Neural cell (in vitro differentiated cells): ENCODE data around the gene GALNT1. TPM values are rescaled to one million over a fixed set of nuclear protein-coding genes. Genes with fewer than 3 reads are reported as not detected.

ENCODE experiments used
- H2AFZ ChIP-seq: fragments of 200-600, 300-800 bp; sonication (generic), shearing (Covaris generic); 2 replicates; pipeline ENCODE4 v1.6.0; 2014; ENCODE audit warnings: low read depth, mild to moderate bottlenecking, antibody characterized with exemption, low read length, moderate library complexity
- H3F3A ChIP-seq: fragments of 200-600 bp; shearing (Covaris generic); 2 replicates; pipeline ENCODE4 v1.6.1; 2016; ENCODE audit warnings: mild to moderate bottlenecking, moderate library complexity, mixed read lengths, antibody characterized with exemption, low read length; ENCODE audit not compliant: insufficient read depth, poor library complexity, severe bottlenecking
- H3K27ac ChIP-seq: fragments of 200-600, 300-800 bp; sonication (generic), shearing (Covaris generic); 2 replicates; pipeline ENCODE4 v1.5.1; 2014; ENCODE audit warnings: mild to moderate bottlenecking, low read length, moderate library complexity
- H3K27me3 ChIP-seq: fragments of 300-800, 200-600 bp; sonication (generic), shearing (Covaris generic); 2 replicates; pipeline ENCODE4 v1.6.0; 2014; ENCODE audit warnings: mild to moderate bottlenecking, low read depth, low read length, moderate library complexity; ENCODE audit not compliant: insufficient read depth
- H3K36me3 ChIP-seq: fragments of 300-800, 200-600 bp; sonication (generic), shearing (Covaris generic); 2 replicates; pipeline ENCODE4 v1.5.1; 2014; ENCODE audit warnings: mild to moderate bottlenecking, antibody characterized with exemption, low read length, moderate library complexity; ENCODE audit not compliant: insufficient read depth
- H3K4me2 ChIP-seq: fragments of 300-800, 200-600 bp; sonication (generic), shearing (Covaris generic); 2 replicates; pipeline ENCODE4 v1.6.0; 2014; ENCODE audit warnings: mild to moderate bottlenecking, low read length
- H3K4me3 ChIP-seq: fragments of 300-800, 200-600 bp; sonication (generic), shearing (Covaris generic); 2 replicates; pipeline ENCODE4 v1.5.1; 2014; ENCODE audit warnings: mild to moderate bottlenecking, low read length, moderate library complexity
- H3K79me2 ChIP-seq: fragments of 200-600 bp; shearing (Covaris generic); replicated peaks from 2 replicates; pipeline ENCODE4 v1.6.0; 2014; ENCODE audit warnings: mild to moderate bottlenecking, low read length, moderate library complexity; ENCODE audit not compliant: insufficient read depth
- H3K9ac ChIP-seq: fragments of 300-800, 200-600 bp; sonication (generic), shearing (Covaris generic); 2 replicates; pipeline ENCODE4 v1.6.1; 2016; ENCODE audit warnings: mild to moderate bottlenecking, low read length, mixed read lengths
- H3K9me2 ChIP-seq: fragments of 200-600 bp; shearing (Covaris generic); 2 replicates; pipeline ENCODE4 v1.6.1; 2016; ENCODE audit warnings: mild to moderate bottlenecking, low read length, mixed read lengths; ENCODE audit not compliant: insufficient read depth
- H3K9me3 ChIP-seq: fragments of 200-600, 300-800 bp; sonication (generic), shearing (Covaris generic); 2 replicates; pipeline ENCODE4 v1.6.1; 2016; ENCODE audit warnings: mild to moderate bottlenecking, mixed run types, low read length, moderate library complexity, mixed read lengths
- H4K20me1 ChIP-seq: fragments of 200-600 bp; shearing (Covaris generic); 2 replicates; pipeline ENCODE4 v1.6.1; 2016; ENCODE audit warnings: mild to moderate bottlenecking, mixed run types; ENCODE audit not compliant: insufficient read depth
- EP300 ChIP-seq: fragments of 450-650 bp; conservative IDR thresholded peaks from 2 replicates; pipeline ENCODE4 v1.6.1; 2014; ENCODE audit warnings: antibody characterized with exemption, mild to moderate bottlenecking, moderate library complexity; ENCODE audit not compliant: poor library complexity, severe bottlenecking
- EZH2 ChIP-seq: fragments of 200-600, 300-800 bp; shearing (Covaris generic), sonication (generic); IDR thresholded peaks from 2 replicates; pipeline ENCODE4 v1.6.1; 2014; ENCODE audit warnings: antibody characterized with exemption, low read length, borderline replicate concordance, mild to moderate bottlenecking; ENCODE audit not compliant: insufficient read depth, poor library complexity, severe bottlenecking
- MXI1 ChIP-seq: fragments of 450-650 bp; conservative IDR thresholded peaks from 2 replicates; pipeline ENCODE4 v1.6.1; 2014; ENCODE audit warnings: antibody characterized with exemption, mild to moderate bottlenecking; ENCODE audit not compliant: poor library complexity, severe bottlenecking
- POLR2AphosphoS5 ChIP-seq: IDR thresholded peaks from 2 replicates; pipeline ENCODE4 v1.6.1; 2012
- RAD21 ChIP-seq: fragments of 450-650 bp; conservative IDR thresholded peaks from 2 replicates; pipeline ENCODE4 v1.6.1; 2014; ENCODE audit warnings: antibody characterized with exemption, mild to moderate bottlenecking, moderate library complexity
- SMC3 ChIP-seq: fragments of 450-650 bp; conservative IDR thresholded peaks from 2 replicates; pipeline ENCODE4 v1.6.1; 2014; ENCODE audit warnings: antibody characterized with exemption, mild to moderate bottlenecking, moderate library complexity; ENCODE audit not compliant: poor library complexity
- TAF1 ChIP-seq: IDR thresholded peaks from 2 replicates; pipeline ENCODE4 v1.6.1; 2012; ENCODE audit warnings: low read depth
- polyA plus RNA-seq: library from polyadenylated mRNA; depleted of rRNA; stranded (reverse); fragments of >200 nt; gene quantifications from 2 replicates; pipeline ENCODE4 v1.2.3, GENCODE V29; 2014
- TF ChIP-seq, protein P1 (sequence below): fragments of 450-650 bp; IDR thresholded peaks from 2 replicates; pipeline ENCODE4 v1.5.1; 2014; ENCODE audit warnings: antibody characterized with exemption, mild to moderate bottlenecking, moderate library complexity; ENCODE audit not compliant: poor library complexity, severe bottlenecking
- TF ChIP-seq, protein P2 (sequence below): IDR thresholded peaks from 2 replicates; pipeline ENCODE4 v1.6.1; 2012; ENCODE audit warnings: borderline replicate concordance

The GALNT1 gene
- polyA plus RNA-seq, 1 donor from 2014 or later = 103 TPM

DNA sequence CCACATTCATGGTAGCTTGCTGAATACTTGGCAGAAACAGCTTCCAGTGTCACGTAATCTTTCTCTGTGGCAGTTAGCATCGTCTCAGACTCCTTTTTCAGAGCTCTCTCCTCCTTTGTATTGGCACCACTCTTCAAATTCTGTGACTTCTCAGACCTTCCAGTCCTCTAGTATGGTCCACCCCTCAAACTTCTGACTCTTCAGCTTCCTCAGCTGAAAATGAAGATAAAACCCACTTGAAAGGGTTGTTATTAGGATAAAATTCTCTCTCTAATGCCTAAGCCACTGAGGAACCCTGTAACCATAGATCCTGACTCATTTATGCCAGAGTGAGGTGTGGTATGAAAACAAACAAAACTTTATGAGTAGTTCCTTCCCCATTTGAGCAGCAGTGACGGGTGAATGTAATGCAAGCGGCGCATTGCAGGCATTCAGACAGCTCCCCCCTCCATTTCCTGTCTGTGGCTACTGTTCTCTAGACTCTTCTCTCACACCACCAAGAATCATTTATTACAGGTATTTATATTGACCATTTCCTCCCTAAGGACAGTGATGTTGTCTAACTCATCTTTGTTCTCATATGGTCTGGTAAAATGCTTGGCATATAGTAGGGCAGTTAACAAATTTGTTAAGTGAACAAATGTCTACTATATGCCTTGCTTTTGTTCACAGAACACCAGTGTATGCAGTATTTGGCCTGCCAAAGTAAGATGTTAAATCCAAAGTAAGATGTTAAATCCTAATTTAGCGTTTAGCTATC is 35.3 kb downstream of the GALNT1 start:
- no peak overlapping the region for H3K4me3 ChIP-seq
- H3K9me3 ChIP-seq = no peaks in the 10 kb centered on the region
- H3K4me2 ChIP-seq = no peak overlapping the region
- TF ChIP-seq, protein P1, sequence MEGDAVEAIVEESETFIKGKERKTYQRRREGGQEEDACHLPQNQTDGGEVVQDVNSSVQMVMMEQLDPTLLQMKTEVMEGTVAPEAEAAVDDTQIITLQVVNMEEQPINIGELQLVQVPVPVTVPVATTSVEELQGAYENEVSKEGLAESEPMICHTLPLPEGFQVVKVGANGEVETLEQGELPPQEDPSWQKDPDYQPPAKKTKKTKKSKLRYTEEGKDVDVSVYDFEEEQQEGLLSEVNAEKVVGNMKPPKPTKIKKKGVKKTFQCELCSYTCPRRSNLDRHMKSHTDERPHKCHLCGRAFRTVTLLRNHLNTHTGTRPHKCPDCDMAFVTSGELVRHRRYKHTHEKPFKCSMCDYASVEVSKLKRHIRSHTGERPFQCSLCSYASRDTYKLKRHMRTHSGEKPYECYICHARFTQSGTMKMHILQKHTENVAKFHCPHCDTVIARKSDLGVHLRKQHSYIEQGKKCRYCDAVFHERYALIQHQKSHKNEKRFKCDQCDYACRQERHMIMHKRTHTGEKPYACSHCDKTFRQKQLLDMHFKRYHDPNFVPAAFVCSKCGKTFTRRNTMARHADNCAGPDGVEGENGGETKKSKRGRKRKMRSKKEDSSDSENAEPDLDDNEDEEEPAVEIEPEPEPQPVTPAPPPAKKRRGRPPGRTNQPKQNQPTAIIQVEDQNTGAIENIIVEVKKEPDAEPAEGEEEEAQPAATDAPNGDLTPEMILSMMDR = no peak
- TF ChIP-seq EP300 = no peak
- TF ChIP-seq POLR2AphosphoS5 = no peak
- no peak for TF ChIP-seq EZH2
- TF ChIP-seq RAD21 = no peak
- no peak for TF ChIP-seq SMC3
- TF ChIP-seq, protein P2, sequence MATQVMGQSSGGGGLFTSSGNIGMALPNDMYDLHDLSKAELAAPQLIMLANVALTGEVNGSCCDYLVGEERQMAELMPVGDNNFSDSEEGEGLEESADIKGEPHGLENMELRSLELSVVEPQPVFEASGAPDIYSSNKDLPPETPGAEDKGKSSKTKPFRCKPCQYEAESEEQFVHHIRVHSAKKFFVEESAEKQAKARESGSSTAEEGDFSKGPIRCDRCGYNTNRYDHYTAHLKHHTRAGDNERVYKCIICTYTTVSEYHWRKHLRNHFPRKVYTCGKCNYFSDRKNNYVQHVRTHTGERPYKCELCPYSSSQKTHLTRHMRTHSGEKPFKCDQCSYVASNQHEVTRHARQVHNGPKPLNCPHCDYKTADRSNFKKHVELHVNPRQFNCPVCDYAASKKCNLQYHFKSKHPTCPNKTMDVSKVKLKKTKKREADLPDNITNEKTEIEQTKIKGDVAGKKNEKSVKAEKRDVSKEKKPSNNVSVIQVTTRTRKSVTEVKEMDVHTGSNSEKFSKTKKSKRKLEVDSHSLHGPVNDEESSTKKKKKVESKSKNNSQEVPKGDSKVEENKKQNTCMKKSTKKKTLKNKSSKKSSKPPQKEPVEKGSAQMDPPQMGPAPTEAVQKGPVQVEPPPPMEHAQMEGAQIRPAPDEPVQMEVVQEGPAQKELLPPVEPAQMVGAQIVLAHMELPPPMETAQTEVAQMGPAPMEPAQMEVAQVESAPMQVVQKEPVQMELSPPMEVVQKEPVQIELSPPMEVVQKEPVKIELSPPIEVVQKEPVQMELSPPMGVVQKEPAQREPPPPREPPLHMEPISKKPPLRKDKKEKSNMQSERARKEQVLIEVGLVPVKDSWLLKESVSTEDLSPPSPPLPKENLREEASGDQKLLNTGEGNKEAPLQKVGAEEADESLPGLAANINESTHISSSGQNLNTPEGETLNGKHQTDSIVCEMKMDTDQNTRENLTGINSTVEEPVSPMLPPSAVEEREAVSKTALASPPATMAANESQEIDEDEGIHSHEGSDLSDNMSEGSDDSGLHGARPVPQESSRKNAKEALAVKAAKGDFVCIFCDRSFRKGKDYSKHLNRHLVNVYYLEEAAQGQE = no peak
- H2AFZ ChIP-seq = no peak overlapping the region
- no peaks in the 10 kb centered on the region for H3K36me3 ChIP-seq
- no peaks in the 10 kb centered on the region for H4K20me1 ChIP-seq
- H3K9ac ChIP-seq = no peak overlapping the region
- no peaks in the 10 kb centered on the region for H3K27me3 ChIP-seq
- no peak overlapping the region for H3K27ac ChIP-seq
- peaks cover 47% of the 10 kb centered on the region for H3K79me2 ChIP-seq
- H3K9me2 ChIP-seq = no peaks in the 10 kb centered on the region
- no peaks in the 10 kb centered on the region for H3F3A ChIP-seq

DNA sequence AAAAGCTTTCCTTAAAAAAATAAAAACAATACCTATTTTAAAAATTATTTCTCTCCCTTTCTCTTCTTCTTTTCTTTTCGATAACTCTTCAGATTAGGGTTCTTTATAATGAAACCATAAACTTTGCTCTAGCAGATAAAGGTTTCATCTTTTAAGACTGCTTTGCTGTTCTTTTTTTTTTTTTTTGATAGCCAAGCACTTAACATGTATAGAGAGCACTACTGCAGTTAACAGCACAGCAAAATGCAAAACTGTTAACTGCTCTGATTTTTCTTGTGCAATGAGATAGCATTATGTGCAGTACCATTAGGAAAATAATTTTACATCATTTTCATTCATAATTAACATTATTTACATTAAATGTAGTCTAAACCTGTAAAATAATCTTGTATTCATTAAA is 36.3 kb downstream of the GALNT1 start:
- Histone ChIP-seq H3K4me2 (no peak overlapping the region), H3K9me3 (no peaks in the 10 kb centered on the region), H3K4me3 (no peak overlapping the region), H3K9me2 (no peaks in the 10 kb centered on the region), H3K36me3 (no peaks in the 10 kb centered on the region), H3K27me3 (no peaks in the 10 kb centered on the region), H3K79me2 (peaks cover 48% of the 10 kb centered on the region), H2AFZ (no peak overlapping the region), H4K20me1 (no peaks in the 10 kb centered on the region), H3K27ac (no peak overlapping the region), H3F3A (no peaks in the 10 kb centered on the region), H3K9ac (no peak overlapping the region)
- TF ChIP-seq, protein P1 = no peak
- TF ChIP-seq, protein P2 = no peak
- TF ChIP-seq POLR2AphosphoS5 (no peak), SMC3 (no peak), MXI1 (no peak), RAD21 (no peak), EP300 (no peak), TAF1 (no peak), EZH2 (no peak)
